IMR-90 (cell line): ENCODE data around the gene ID1.

Source experiments
- BHLHE40 ChIP-seq: fragments of 150-350 bp; IDR thresholded peaks from 2 replicates; pipeline ENCODE4 v1.6.1; 2016; ENCODE audit warnings: mild to moderate bottlenecking, low read depth, low read length
- CEBPB ChIP-seq: IDR thresholded peaks from 2 replicates; pipeline ENCODE4 v1.6.1; 2012; ENCODE audit warnings: low read depth, low read length, improper control_type of control experiment
- CHD1 ChIP-seq: IDR thresholded peaks from 2 replicates; pipeline ENCODE4 v1.6.1; 2012; ENCODE audit warnings: low read depth, low read length, improper control_type of control experiment
- CTCF ChIP-seq: conservative IDR thresholded peaks from 2 replicates; pipeline ENCODE4 v1.5.1; 2012; ENCODE audit warnings: mild to moderate bottlenecking, low read depth, low read length, improper control_type of control experiment
- MAZ ChIP-seq: IDR thresholded peaks from 2 replicates; pipeline ENCODE4 v1.6.1; 2012; ENCODE audit warnings: low read depth, mild to moderate bottlenecking, low read length, improper control_type of control experiment, moderate library complexity, borderline replicate concordance
- MXI1 ChIP-seq: IDR thresholded peaks from 2 replicates; pipeline ENCODE4 v1.6.1; 2012; ENCODE audit warnings: low read depth, mild to moderate bottlenecking, low read length, moderate library complexity, borderline replicate concordance
- NFE2L2 ChIP-seq: fragments of 150-350 bp; IDR thresholded peaks from 2 replicates; pipeline ENCODE4 v1.6.1; 2016; ENCODE audit warnings: low read depth, mild to moderate bottlenecking, low read length
- POLR2A ChIP-seq: IDR thresholded peaks from 2 replicates; pipeline ENCODE4 v1.6.1; 2012; ENCODE audit warnings: mild to moderate bottlenecking, low read depth, low read length
- RFX5 ChIP-seq: IDR thresholded peaks from 2 replicates; pipeline ENCODE4 v1.8.0; 2012; ENCODE audit warnings: low read depth, mild to moderate bottlenecking, low read length, moderate library complexity
- SMC3 ChIP-seq: fragments of 150-350 bp; IDR thresholded peaks from 2 replicates; pipeline ENCODE4 v1.6.1; 2016; ENCODE audit warnings: low read depth, mild to moderate bottlenecking, antibody characterized with exemption, low read length, moderate library complexity
- USF2 ChIP-seq: fragments of 150-350 bp; IDR thresholded peaks from 2 replicates; pipeline ENCODE4 v1.6.1; 2017; ENCODE audit warnings: mild to moderate bottlenecking, antibody characterized with exemption, low read length, low read depth

- TF ChIP-seq CTCF (no peak), MXI1 (no peak), RFX5 (no peak), CHD1 (no peak), POLR2A (no peak), USF2 (no peak), MAZ (no peak), SMC3 (no peak), NFE2L2 (no peak), BHLHE40 (no peak), CEBPB (no peak)
Measured at GRCh38 chr20:31567380-31567720, 37.7 kb upstream of the ID1 start.
